SH-SY5Y (cell line): Measurements from ENCODE around the gene SPATA20.

ENCODE experiments used
- GATA2 ChIP-seq: IDR thresholded peaks from 2 replicates; pipeline ENCODE4 v1.6.1; 2011; ENCODE audit warnings: mild to moderate bottlenecking, low read depth, low read length
- GATA3 ChIP-seq: IDR thresholded peaks from 2 replicates; pipeline ENCODE4 v1.6.1; 2011; ENCODE audit warnings: low read depth, mild to moderate bottlenecking, low read length, moderate library complexity

GRCh38 chr17:50558941-50559614, 12.1 kb downstream of the SPATA20 start:
- TF ChIP-seq GATA2 (no peak), GATA3 (no peak)
